Measurements from ENCODE around the gene RHBDF1. TPM values are rescaled to one million over a fixed set of nuclear protein-coding genes. Genes with fewer than 3 reads are reported as not detected.

The RHBDF1 gene
- total and polyA plus RNA-seq, 2 donors = 34.7 to 50.3 TPM

- no peak for DNase-seq (ENCODE audit: extremely low spot score)
- WGBS = 67% methylated on average over 16 of the region's 16 CpGs
- H3K27ac ChIP-seq (ENCODE audit: low read depth) = peak overlapping the region; percentile 89
- no peaks in the 10 kb centered on the region for H3K4me1 ChIP-seq (ENCODE audit: insufficient read depth)
- no peaks in the 10 kb centered on the region for H3K36me3 ChIP-seq (ENCODE audit: insufficient read depth)
- no peak overlapping the region for H3K4me3 ChIP-seq (ENCODE audit: low read depth, low read length)
Measured at GRCh38 chr16:74747-75334, 2.4 kb upstream of the RHBDF1 start.

DNA sequence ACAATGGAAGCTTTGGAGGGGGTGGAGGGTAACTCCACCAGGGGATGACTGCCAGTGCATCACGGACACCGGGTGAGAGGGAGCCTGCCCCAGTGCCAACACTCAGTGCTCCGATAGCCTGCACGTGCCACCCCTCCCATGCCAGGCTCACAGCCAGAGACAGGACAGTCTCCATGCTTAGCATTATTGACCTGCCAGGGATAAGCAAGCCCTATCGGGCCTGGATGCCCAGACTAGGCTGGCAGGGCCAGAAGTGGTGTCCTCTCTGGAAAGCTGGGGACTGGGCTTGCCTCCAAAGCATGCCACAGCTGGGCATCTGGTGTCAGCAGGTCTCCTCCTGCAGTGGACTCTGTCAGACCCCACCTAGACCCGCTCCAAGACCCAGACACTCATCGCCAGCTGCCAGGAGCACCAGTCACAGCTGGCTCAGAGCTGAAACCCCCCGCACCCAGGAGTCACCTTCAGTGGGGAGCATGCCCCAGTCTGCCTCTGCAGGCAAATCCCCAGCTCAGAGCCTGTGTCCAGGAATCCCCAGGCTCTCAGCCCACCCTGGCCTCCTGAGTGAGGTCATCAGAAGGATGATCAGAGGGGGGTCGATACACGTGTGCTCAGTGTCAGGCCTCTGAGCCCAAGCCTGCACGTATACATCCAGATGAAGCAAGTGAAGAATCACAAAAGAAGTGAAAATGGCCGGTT is 1.8 kb upstream of the RHBDF1 start:
- Histone ChIP-seq H3K4me1 (ENCODE audit: insufficient read depth) (no peaks in the 10 kb centered on the region), H3K4me3 (ENCODE audit: low read depth, low read length) (no peak overlapping the region), H3K36me3 (ENCODE audit: insufficient read depth) (no peaks in the 10 kb centered on the region), H3K27ac (ENCODE audit: low read depth) (peak overlapping the region; percentile 68)
- WGBS = 66% methylated on average over 12 of the region's 12 CpGs
- DNase-seq (ENCODE audit: extremely low spot score) = no peak

DNA sequence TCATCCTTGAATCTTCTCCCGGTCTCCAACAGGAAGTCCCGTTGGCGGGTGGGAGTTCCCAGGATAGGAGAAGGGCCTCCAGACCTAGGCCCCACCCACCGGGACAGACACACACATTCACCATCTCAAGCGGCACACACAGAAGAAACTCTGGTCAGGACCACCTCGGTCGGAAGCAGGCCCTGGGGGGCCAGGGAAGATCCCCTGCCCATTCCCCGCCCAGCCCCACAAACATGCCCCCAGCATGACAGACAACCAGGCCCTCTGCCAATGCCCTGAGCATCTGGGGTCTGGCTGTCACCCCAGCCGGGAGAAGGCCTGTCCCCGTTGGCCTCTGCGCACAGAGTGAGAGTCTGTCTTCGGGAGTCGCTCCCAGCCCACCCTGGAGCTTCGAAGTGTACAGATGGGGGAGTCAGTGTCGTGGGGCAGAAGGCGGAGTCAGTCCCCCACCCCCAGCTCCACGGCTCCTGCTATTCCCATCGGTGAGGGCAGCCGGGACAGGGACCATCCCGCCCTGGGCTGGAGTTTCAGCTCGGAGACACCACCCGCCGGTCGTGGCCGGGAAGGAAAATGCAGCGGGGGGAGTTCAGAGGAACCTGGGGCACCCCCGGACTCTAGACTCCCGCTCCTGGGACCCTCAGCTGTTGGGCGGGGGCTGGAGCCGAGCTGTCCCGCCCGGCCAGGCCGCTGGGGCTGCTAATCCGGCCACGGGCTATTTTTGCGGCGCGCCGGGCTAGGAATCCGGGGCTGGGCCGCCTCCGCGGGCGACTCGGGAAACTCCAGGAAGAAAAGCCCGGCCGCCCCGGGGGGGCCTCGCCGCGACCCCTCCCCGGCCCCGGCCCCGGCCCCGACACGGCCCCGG is 660 bp downstream of the RHBDF1 start:
- Histone ChIP-seq H3K4me1 (ENCODE audit: insufficient read depth) (no peaks in the 10 kb centered on the region), H3K4me3 (ENCODE audit: low read depth, low read length) (peak overlapping the region; percentile 65), H3K36me3 (ENCODE audit: insufficient read depth) (no peaks in the 10 kb centered on the region), H3K27ac (ENCODE audit: low read depth) (peak overlapping the region; percentile 89)
- DNase-seq (ENCODE audit: extremely low spot score) = no peak
- WGBS = 2% methylated on average over 56 of the region's 57 CpGs

GRCh38 chr16:71210-71539 is 1.3 kb downstream of the RHBDF1 start:
- no peaks in the 10 kb centered on the region for H3K36me3 ChIP-seq (ENCODE audit: insufficient read depth)
- H3K4me1 ChIP-seq (ENCODE audit: insufficient read depth) = no peaks in the 10 kb centered on the region
- no peak for DNase-seq (ENCODE audit: extremely low spot score)
- H3K4me3 ChIP-seq (ENCODE audit: low read depth, low read length) = peak overlapping the region; percentile 65
- 33% methylated on average over 5 of the region's 5 CpGs for WGBS
- no peak overlapping the region for H3K27ac ChIP-seq (ENCODE audit: low read depth)

DNA sequence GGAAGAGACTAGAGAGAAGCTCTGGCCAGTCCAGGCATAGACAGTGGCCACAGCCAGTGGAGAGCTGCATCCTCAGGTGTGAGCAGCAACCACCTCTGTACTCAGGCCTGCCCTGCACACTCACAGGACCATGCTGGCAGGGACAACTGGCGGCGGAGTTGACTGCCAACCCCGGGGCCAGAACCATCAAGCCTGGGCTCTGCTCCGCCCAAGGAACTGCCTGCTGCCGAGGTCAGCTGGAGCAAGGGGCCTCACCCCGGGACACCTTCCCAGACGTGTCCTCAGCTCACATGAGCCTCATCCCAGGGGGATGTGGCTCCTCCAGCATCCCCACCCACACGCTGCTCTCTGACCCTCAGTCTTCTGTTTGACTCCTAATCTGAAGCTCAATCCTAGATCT is 3.2 kb downstream of the RHBDF1 start:
- 68% methylated on average over 8 of the region's 8 CpGs for WGBS
- no peak overlapping the region for H3K27ac ChIP-seq (ENCODE audit: low read depth)
- H3K4me1 ChIP-seq (ENCODE audit: insufficient read depth) = no peaks in the 10 kb centered on the region
- H3K4me3 ChIP-seq (ENCODE audit: low read depth, low read length) = no peak overlapping the region
- no peaks in the 10 kb centered on the region for H3K36me3 ChIP-seq (ENCODE audit: insufficient read depth)
- no peak for DNase-seq (ENCODE audit: extremely low spot score)

DNA sequence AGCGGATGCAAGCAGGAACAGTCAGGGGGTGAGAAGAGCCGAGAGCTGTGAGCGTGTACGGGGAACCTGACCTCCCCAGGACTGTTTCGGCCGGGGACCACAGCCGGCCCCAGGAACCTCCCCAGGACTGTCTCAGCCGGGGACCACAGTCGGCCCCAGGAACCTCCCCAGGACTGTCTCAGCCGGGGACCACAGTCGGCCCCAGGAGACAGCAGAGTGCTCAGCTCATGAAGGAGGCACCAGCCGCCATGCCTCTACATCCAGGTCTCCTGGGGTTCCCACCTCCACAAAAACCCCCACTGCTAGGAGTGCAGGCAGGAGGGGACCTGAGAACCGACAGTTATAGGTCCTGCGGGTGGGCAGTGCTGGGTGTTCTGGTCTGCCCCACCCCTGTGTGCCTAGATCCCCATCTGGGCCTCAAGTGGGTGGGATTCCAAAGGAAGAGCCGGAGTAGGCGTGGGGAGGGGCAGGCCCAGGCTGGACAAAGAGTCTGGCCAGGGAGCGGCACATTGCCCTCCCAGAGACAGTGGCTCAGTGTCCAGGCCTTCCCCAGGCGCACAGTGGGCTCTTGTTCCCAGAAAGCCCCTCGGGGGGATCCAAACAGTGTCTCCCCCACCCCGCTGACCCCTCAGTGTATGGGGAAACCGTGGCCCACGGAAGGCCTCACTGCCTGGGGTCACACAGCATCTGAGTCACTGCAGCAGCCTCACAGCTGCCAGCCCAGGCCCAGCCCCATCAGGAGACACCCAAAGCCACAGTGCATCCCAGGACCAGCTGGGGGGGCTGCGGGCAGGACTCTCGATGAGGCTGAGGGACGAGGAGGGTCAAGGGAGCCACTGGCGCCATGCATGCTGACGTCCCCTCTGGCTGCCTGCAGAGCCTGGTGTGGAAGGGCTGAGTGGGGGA is 4.3 kb downstream of the RHBDF1 start:
- Histone ChIP-seq H3K27ac (ENCODE audit: low read depth) (no peak overlapping the region), H3K4me3 (ENCODE audit: low read depth, low read length) (no peak overlapping the region)

DNA sequence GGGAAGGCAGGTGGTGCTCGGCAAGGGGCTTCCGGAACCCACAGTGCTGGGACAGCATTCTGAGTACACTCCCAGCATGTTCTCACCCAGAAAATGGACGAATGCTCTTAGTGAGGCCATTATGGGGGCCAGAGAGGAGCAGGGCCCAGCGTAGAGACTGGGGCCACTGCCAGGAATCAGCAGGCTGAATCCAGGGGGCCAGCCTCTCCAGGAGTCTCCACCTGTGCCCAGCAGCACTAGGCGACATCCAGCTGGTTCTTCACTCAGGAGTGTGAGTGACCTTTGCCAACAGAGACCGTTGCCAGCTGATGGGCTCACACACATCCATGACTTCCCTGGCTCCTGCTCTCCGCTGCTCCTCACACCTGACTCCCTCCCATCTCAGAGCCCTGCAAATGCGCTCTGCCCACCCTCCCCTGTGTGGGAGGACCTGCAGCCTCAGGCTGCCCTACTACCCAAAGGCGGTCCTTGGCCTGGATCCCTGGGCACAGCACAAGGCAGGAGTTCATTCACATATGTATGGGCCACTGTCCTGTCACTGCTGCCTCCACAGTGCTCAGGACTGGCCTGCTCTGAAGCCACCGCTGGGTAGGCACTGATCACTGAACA is 5.1 kb downstream of the RHBDF1 start:
- DNase-seq (ENCODE audit: extremely low spot score) = no peak
- Histone ChIP-seq H3K36me3 (ENCODE audit: insufficient read depth) (no peaks in the 10 kb centered on the region), H3K4me1 (ENCODE audit: insufficient read depth) (no peaks in the 10 kb centered on the region), H3K27ac (ENCODE audit: low read depth) (no peak overlapping the region), H3K4me3 (ENCODE audit: low read depth, low read length) (no peak overlapping the region)
- WGBS = 77% methylated on average over 10 of the region's 10 CpGs

More for the DNA sequence above, 4.3 kb downstream of the RHBDF1 start:
- no peaks in the 10 kb centered on the region for H3K36me3 ChIP-seq (ENCODE audit: insufficient read depth)
- 61% methylated on average over 27 of the region's 27 CpGs for WGBS
- no peak for DNase-seq (ENCODE audit: extremely low spot score)
- H3K4me1 ChIP-seq (ENCODE audit: insufficient read depth) = no peaks in the 10 kb centered on the region

- 82% methylated on average over 13 of the region's 13 CpGs for WGBS
- DNase-seq (ENCODE audit: extremely low spot score) = no peak
- H3K4me1 ChIP-seq (ENCODE audit: insufficient read depth) = no peaks in the 10 kb centered on the region
- H3K27ac ChIP-seq (ENCODE audit: low read depth) = no peak overlapping the region
- H3K4me3 ChIP-seq (ENCODE audit: low read depth, low read length) = no peak overlapping the region
- no peaks in the 10 kb centered on the region for H3K36me3 ChIP-seq (ENCODE audit: insufficient read depth)
Measured at GRCh38 chr16:66309-67182, 5.9 kb downstream of the RHBDF1 start.

DNA sequence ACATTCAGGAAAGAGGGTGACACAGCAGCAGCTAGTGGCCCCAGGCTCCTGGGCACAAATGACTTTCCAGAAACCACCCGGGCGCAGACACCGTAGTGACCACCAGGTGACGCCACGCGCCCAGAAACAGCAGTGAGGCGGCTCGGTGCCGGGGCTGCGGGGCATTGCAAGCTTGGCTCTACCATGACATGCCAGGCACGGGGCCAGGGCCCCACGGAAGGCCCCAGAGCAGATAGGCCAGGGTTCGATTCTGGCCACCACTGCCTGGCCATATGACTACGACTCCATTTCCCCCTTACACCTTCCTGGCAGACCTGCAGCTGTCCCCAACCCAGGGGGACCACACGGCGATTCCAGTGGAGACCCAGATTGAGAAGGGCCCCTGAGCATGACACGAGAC is 6.7 kb downstream of the RHBDF1 start:
- DNase-seq (ENCODE audit: extremely low spot score) = no peak
- no peaks in the 10 kb centered on the region for H3K4me1 ChIP-seq (ENCODE audit: insufficient read depth)
- H3K27ac ChIP-seq (ENCODE audit: low read depth) = no peak overlapping the region

GRCh38 chr16:64914-65255 is 7.5 kb downstream of the RHBDF1 start:
- DNase-seq (ENCODE audit: extremely low spot score) = no peak
- Histone ChIP-seq H3K4me1 (ENCODE audit: insufficient read depth) (no peaks in the 10 kb centered on the region), H3K36me3 (ENCODE audit: insufficient read depth) (no peaks in the 10 kb centered on the region), H3K4me3 (ENCODE audit: low read depth, low read length) (no peak overlapping the region), H3K27ac (ENCODE audit: low read depth) (no peak overlapping the region)
- 88% methylated on average over 9 of the region's 9 CpGs for WGBS

More for the DNA sequence above, 6.7 kb downstream of the RHBDF1 start:
- H3K36me3 ChIP-seq (ENCODE audit: insufficient read depth) = no peaks in the 10 kb centered on the region
- H3K4me3 ChIP-seq (ENCODE audit: low read depth, low read length) = no peak overlapping the region
- WGBS = 18% methylated on average over 17 of the region's 17 CpGs

GRCh38 chr16:63998-64913 is 8.2 kb downstream of the RHBDF1 start:
- Histone ChIP-seq H3K36me3 (ENCODE audit: insufficient read depth) (no peaks in the 10 kb centered on the region), H3K4me1 (ENCODE audit: insufficient read depth) (no peaks in the 10 kb centered on the region), H3K27ac (ENCODE audit: low read depth) (no peak overlapping the region), H3K4me3 (ENCODE audit: low read depth, low read length) (no peak overlapping the region)
- no peak for DNase-seq (ENCODE audit: extremely low spot score)
- WGBS = 93% methylated on average over 25 of the region's 25 CpGs
